Spleen (tissue), 7 donors: ENCODE measurements around the gene P2RX2.

Experiments
- POLR2A ChIP-seq, 3 donors: fragments of 450-650 bp; IDR thresholded peaks; one replicate each; pipeline ENCODE4 v1.5.1; 2017; ENCODE audit warnings: antibody characterized with exemption in 3 of 3, mild to moderate bottlenecking in 1 of 3
- TF ChIP-seq, protein P1 (sequence below), 11 experiments: fragments of 200-600 bp in 7 of 11; fragments of 450-650 bp in 4 of 11; sonication (generic) in 4 of 11; IDR thresholded peaks in 8 of 11; conservative IDR thresholded peaks in 3 of 11; 1 replicate in 7 of 11; 2 replicates in 4 of 11; pipeline versions ENCODE4 v1.4.0 to v1.8.0; 2016 to 2021; ENCODE audit warnings: antibody characterized with exemption in 11 of 11, inconsistent platforms in 4 of 11, mild to moderate bottlenecking in 1 of 11
- donor health status: DM: no; HTN: no; CAD: no; lungs with moderate emphysema.
- donor health status: DM: no; HTN: no; CAD: no.
- donor health status: DM: no; HTN: no; CAD: no.

DNA sequence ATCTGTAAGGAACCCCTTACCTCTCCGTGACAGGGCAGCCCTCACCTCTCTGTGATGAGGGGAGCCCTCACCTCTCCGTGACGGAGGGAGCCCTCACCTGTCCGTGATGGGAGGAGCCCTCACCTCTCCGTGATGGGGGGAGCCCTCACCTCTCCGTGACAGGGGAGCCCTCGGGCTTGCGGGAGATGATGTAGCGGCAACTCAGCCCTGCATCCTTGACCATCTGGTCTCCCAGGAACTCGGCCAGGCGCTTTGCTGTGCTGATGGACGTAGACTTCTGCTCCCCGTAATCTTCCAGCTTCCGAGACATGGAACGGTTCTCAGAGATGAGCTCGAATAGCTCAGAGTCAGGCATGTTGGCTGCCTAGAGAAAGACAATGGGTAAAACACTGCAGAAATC, 40.6 kb downstream of the P2RX2 start:
- TF ChIP-seq, protein P1, sequence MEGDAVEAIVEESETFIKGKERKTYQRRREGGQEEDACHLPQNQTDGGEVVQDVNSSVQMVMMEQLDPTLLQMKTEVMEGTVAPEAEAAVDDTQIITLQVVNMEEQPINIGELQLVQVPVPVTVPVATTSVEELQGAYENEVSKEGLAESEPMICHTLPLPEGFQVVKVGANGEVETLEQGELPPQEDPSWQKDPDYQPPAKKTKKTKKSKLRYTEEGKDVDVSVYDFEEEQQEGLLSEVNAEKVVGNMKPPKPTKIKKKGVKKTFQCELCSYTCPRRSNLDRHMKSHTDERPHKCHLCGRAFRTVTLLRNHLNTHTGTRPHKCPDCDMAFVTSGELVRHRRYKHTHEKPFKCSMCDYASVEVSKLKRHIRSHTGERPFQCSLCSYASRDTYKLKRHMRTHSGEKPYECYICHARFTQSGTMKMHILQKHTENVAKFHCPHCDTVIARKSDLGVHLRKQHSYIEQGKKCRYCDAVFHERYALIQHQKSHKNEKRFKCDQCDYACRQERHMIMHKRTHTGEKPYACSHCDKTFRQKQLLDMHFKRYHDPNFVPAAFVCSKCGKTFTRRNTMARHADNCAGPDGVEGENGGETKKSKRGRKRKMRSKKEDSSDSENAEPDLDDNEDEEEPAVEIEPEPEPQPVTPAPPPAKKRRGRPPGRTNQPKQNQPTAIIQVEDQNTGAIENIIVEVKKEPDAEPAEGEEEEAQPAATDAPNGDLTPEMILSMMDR (IDR thresholded peaks at IDR 0.05 in 8 of 11, conservative IDR thresholded peaks at IDR 0.05 in 3 of 11) = no peak
- TF ChIP-seq POLR2A (IDR thresholded peaks at IDR 0.05) = no peak
